Testis (tissue), 2 donors: ENCODE measurements around the gene METRNL.

Experiments
- CTCF ChIP-seq, 3 experiments: fragments of 450-650 bp in 2 of 3; fragments of 200-600 bp in 1 of 3; sonication (generic) in 1 of 3; IDR thresholded peaks; one replicate each; pipeline ENCODE4 v1.5.1; 2016 to 2019; ENCODE audit warnings: antibody characterized with exemption in 3 of 3, mild to moderate bottlenecking in 2 of 3, moderate library complexity in 1 of 3
- POLR2A ChIP-seq: fragments of 450-650 bp; IDR thresholded peaks from one replicate; pipeline ENCODE4 v1.6.1; 2017; ENCODE audit warnings: antibody characterized with exemption, mild to moderate bottlenecking, moderate library complexity

GRCh38 chr17:83067718-83068261 is 11.6 kb upstream of the METRNL start:
- TF ChIP-seq CTCF (IDR thresholded peaks at IDR 0.05) (no peak), POLR2A (no peak)
